OCI-LY3 (cell line): Measurements from ENCODE around the gene IFNA16.
"Not testable (repeated sequence)": the region's sequence is repeated elsewhere in the genome, so short reads cannot be mapped to it uniquely, and the experiment has no call there.

ENCODE experiments used
- H2AFZ ChIP-seq: fragments of 200-600, 300-600 bp; shearing (Covaris generic); 2 replicates; pipeline ENCODE4 v1.6.0; 2014; ENCODE audit warnings: antibody characterized with exemption, low read depth, low read length
- H3K27ac ChIP-seq: fragments of 200-600, 300-600 bp; sonication (generic); 2 replicates; pipeline ENCODE4 v1.5.1; 2014; ENCODE audit warnings: mild to moderate bottlenecking, low read length, moderate library complexity, mixed read lengths
- H3K27me3 ChIP-seq: fragments of 200-600, 300-600 bp; sonication (generic); 2 replicates; pipeline ENCODE4 v1.6.1; 2014; ENCODE audit warnings: low read depth, low read length, mixed read lengths
- H3K36me3 ChIP-seq: fragments of 200-600, 300-600 bp; sonication (generic); replicated peaks from 2 replicates; pipeline ENCODE3; 2014; ENCODE audit warnings: low read depth, low read length, mixed read lengths
- H3K4me1 ChIP-seq: fragments of 300-600, 200-600 bp; sonication (generic); 2 replicates; pipeline ENCODE4 v1.6.1; 2014; ENCODE audit warnings: low read length, mixed read lengths
- H3K4me2 ChIP-seq: fragments of 200-600, 300-600 bp; sonication (generic); 2 replicates; pipeline ENCODE4 v1.6.1; 2014; ENCODE audit warnings: low read length, mixed read lengths
- H3K4me3 ChIP-seq: fragments of 300-600, 200-600 bp; sonication (generic); 2 replicates; pipeline ENCODE4 v1.5.1; 2014; ENCODE audit warnings: antibody characterized with exemption, mild to moderate bottlenecking, low read length, moderate library complexity
- H3K79me2 ChIP-seq: fragments of 300-600, 200-600 bp; shearing (Covaris generic); 2 replicates; pipeline ENCODE4 v1.6.1; 2014; ENCODE audit warnings: mild to moderate bottlenecking, low read length, mixed read lengths
- H3K9ac ChIP-seq: fragments of 300-600, 200-600 bp; shearing (Covaris generic); 2 replicates; pipeline ENCODE4 v1.6.0; 2014; ENCODE audit warnings: mild to moderate bottlenecking, low read length, moderate library complexity
- H3K9me3 ChIP-seq: fragments of 200-600, 300-600 bp; shearing (Covaris generic); 2 replicates; pipeline ENCODE4 v1.6.1; 2014; ENCODE audit warnings: low read length, mixed read lengths; ENCODE audit not compliant: insufficient read depth
- H4K20me1 ChIP-seq: fragments of 200-600, 300-600 bp; sonication (generic); 2 replicates; pipeline ENCODE4 v1.6.1; 2016; ENCODE audit warnings: low read length, mixed read lengths; ENCODE audit not compliant: insufficient read depth
- CTCF ChIP-seq: fragments of 200-600, 300-600 bp; sonication (generic); IDR thresholded peaks from 2 replicates; pipeline ENCODE4 v1.5.1; 2014; ENCODE audit warnings: antibody characterized with exemption, low read length, low read depth
- EZH2phosphoT487 ChIP-seq: fragments of 200-600 bp; shearing (Covaris generic); IDR thresholded peaks from 2 replicates; pipeline ENCODE4 v1.6.1; 2018; ENCODE audit warnings: antibody characterized with exemption, mixed run types, low read depth

The IFNA16 gene

GRCh38 chr9:21182810-21183736, 34.0 kb downstream of the IFNA16 start:
- H3K27me3 ChIP-seq, H3K36me3 ChIP-seq, H3K9me3 ChIP-seq, H3K9ac ChIP-seq, H3K79me2 ChIP-seq, H4K20me1 ChIP-seq, H2AFZ ChIP-seq: not testable (repeated sequence)
- peaks cover 19% of the 10 kb centered on the region for H3K4me1 ChIP-seq
- H3K4me3 ChIP-seq, result peak overlapping the region; percentile 17; the same call in 1 of the 2 replicates
- peak overlapping the region; percentile 66 for H3K27ac ChIP-seq
- peak; percentile 78 for TF ChIP-seq CTCF
- H3K4me2 ChIP-seq, result peak overlapping the region; percentile 61

GRCh38 chr9:21174671-21175070, 42.4 kb downstream of the IFNA16 start:
- Histone ChIP-seq H3K27me3 (peaks cover 45% of the 10 kb centered on the region), H3K4me3 (no peak overlapping the region), H3K4me1 (no peaks in the 10 kb centered on the region), H3K9me3 (no peaks in the 10 kb centered on the region), H2AFZ (no peak overlapping the region), H3K27ac (no peak overlapping the region), H3K9ac (no peak overlapping the region), H3K4me2 (no peak overlapping the region), H3K36me3 (no peaks in the 10 kb centered on the region), H3K79me2 (no peaks in the 10 kb centered on the region), H4K20me1 (no peaks in the 10 kb centered on the region)
- TF ChIP-seq EZH2phosphoT487, result no peak
- TF ChIP-seq CTCF, result no peak

- Histone ChIP-seq H3K79me2 (no peaks in the 10 kb centered on the region), H3K9ac (no peak overlapping the region), H3K36me3 (no peaks in the 10 kb centered on the region), H3K9me3 (no peaks in the 10 kb centered on the region), H3K4me1 (no peaks in the 10 kb centered on the region), H4K20me1 (no peaks in the 10 kb centered on the region), H3K27me3 (peaks cover 33% of the 10 kb centered on the region), H3K4me2 (no peak overlapping the region), H2AFZ (no peak overlapping the region), H3K4me3 (no peak overlapping the region), H3K27ac (no peak overlapping the region)
- no peak for TF ChIP-seq CTCF
- no peak for TF ChIP-seq EZH2phosphoT487
These were observed 45.0 kb downstream of the IFNA16 start for GRCh38 chr9:21172156-21172555.

GRCh38 chr9:21171351-21171750, 45.8 kb downstream of the IFNA16 start:
- no peak overlapping the region for H3K9ac ChIP-seq
- no peak overlapping the region for H2AFZ ChIP-seq
- no peaks in the 10 kb centered on the region for H3K4me1 ChIP-seq
- no peaks in the 10 kb centered on the region for H4K20me1 ChIP-seq
- no peak overlapping the region for H3K4me2 ChIP-seq
- H3K27me3 ChIP-seq, result peaks cover 27% of the 10 kb centered on the region
- no peaks in the 10 kb centered on the region for H3K36me3 ChIP-seq
- no peaks in the 10 kb centered on the region for H3K79me2 ChIP-seq
- no peaks in the 10 kb centered on the region for H3K9me3 ChIP-seq
- no peak for TF ChIP-seq EZH2phosphoT487
- TF ChIP-seq CTCF, result no peak
- H3K4me3 ChIP-seq, result no peak overlapping the region
- H3K27ac ChIP-seq, result no peak overlapping the region

GRCh38 chr9:21166560-21166959, 50.6 kb downstream of the IFNA16 start, which contains the start of gene IFNA21:
TSS of gene IFNA21 (minus strand) at chr9:21166660. CDS start at chr9:21166612, 48 bp downstream.
- not testable (repeated sequence) for H2AFZ ChIP-seq, H3K4me1 ChIP-seq, H3K79me2 ChIP-seq, H3K36me3 ChIP-seq, H3K9ac ChIP-seq, H3K27ac ChIP-seq, H3K4me2 ChIP-seq, H4K20me1 ChIP-seq, H3K9me3 ChIP-seq, H3K4me3 ChIP-seq
- peaks cover 16% of the 10 kb centered on the region for H3K27me3 ChIP-seq
